ENCODE results near the gene MRPS27. TPM values are rescaled to one million over a fixed set of nuclear protein-coding genes. Genes with fewer than 3 reads are reported as not detected.

Gene MRPS27
- 10 to 100 TPM; 40.1 to 59.0 TPM for total RNA-seq

DNA sequence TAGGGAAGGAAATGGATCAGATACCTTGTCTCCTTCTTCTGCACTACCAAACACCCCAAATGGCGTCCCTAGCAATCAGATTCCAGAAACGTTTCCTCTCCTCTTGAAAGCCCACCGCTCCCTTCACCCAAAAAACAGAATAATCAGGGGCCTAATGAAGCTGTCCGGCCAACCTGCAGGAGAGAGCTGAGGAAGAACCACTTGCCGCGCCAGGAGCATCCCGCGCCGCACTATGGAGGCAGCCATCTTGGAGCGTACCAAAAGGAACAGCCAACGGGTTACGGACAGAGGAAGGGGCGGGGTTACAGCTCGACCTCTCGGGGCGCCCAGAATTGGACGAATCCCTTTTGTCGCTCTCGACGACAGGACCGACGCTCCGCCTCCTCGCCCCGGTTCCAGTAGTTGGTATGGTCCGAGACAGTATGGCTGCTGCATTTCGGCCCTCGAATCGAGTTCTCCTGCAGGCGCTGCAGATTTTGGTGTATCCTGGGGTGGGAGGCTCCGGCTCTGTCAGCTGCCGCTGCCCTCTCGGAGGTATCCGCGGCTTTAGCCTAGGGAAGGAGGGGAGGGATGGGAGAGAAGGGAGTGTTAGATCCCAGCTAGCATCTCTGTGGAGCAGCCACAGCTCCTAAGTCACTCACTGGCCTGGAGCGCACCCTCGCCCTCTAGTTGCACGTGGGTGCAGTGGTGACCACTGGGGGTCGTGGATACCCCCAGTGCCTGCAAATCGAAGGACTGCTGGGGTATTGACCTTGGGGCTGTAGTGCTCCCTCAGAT, at the start of gene MRPS27, which contains the start of gene PTCD2:
MRPS27 (minus strand) TSS at position 265 of the 777 bp plus-strand sequence; CDS start at position 246, 19 bp downstream.
PTCD2 (plus strand) TSS at position 398 of the 777 bp plus-strand sequence; CDS start at position 408, 10 bp downstream.
- Histone ChIP-seq H3K27me3 (no peaks in the 10 kb centered on the region), H3K36me3 (peaks cover 8% of the 10 kb centered on the region), H3K9me3 (no peaks in the 10 kb centered on the region), H3K4me3 (peak within 1 kb of the TSS; percentile 77 to 78), H3K4me1 (peaks cover 0 to 17% of the 10 kb centered on the region in 2 donors), H3K27ac (peak within 1 kb of the TSS; percentile 74 to 79)
- peak; percentile 95 for DNase-seq (ENCODE audit: low spot score)
- TF ChIP-seq, protein P1, sequence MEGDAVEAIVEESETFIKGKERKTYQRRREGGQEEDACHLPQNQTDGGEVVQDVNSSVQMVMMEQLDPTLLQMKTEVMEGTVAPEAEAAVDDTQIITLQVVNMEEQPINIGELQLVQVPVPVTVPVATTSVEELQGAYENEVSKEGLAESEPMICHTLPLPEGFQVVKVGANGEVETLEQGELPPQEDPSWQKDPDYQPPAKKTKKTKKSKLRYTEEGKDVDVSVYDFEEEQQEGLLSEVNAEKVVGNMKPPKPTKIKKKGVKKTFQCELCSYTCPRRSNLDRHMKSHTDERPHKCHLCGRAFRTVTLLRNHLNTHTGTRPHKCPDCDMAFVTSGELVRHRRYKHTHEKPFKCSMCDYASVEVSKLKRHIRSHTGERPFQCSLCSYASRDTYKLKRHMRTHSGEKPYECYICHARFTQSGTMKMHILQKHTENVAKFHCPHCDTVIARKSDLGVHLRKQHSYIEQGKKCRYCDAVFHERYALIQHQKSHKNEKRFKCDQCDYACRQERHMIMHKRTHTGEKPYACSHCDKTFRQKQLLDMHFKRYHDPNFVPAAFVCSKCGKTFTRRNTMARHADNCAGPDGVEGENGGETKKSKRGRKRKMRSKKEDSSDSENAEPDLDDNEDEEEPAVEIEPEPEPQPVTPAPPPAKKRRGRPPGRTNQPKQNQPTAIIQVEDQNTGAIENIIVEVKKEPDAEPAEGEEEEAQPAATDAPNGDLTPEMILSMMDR (IDR thresholded peaks at IDR 0.05) = peak in 1 of 2 donors; percentile 49

DNA sequence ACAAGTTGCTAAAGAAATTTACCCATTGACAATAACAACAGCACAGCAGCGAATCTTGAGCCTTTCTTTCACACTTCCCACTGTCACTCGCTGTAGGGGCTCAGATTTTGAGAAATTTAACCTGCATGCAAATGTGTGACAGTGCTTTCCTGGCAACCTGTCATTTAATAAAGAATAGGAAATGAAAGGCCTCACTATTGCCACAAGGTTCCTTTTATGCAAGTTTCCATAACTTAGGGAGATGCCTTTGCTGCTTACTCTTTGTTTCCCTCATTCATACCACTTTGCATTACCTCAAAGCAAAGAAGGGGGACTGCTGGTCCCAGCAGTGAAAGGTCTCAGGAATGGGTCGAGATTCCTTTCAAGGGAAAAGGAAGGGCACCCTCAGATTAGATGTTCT, 49.7 kb upstream of the MRPS27 start:
- no peaks in the 10 kb centered on the region for H3K9me3 ChIP-seq
- no peak overlapping the region for H3K27ac ChIP-seq
- no peak for DNase-seq (ENCODE audit: low spot score)
- peaks cover 0 to 19% of the 10 kb centered on the region in 2 donors for H3K4me1 ChIP-seq
- no peaks in the 10 kb centered on the region for H3K36me3 ChIP-seq
- no peak overlapping the region for H3K4me3 ChIP-seq
- H3K27me3 ChIP-seq = no peaks in the 10 kb centered on the region
- TF ChIP-seq, protein P1 (IDR thresholded peaks at IDR 0.05) = no peak

DNA sequence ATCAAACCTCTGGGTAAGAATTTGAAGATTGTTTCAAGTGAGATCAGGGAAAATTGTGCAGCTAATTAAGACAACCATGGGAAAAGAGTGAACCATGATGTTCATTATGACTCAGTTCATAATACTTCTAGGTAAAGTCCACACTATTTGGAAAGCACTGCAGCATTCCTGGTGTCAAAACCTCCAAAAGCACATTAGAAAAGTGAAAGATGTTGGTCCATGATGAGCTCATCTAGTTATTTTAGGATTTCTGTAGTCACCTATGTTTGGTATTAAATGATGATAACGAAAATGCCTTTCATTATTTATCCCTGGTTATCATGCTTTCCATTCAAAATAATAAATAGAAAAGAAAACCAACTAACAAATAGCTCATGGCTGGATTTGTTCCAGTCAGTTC, 49.3 kb upstream of the MRPS27 start:
- no peaks in the 10 kb centered on the region for H3K27me3 ChIP-seq
- peaks cover 0 to 19% of the 10 kb centered on the region in 2 donors for H3K4me1 ChIP-seq
- no peak overlapping the region for H3K4me3 ChIP-seq
- DNase-seq (ENCODE audit: low spot score) = no peak
- no peak overlapping the region for H3K27ac ChIP-seq
- no peaks in the 10 kb centered on the region for H3K36me3 ChIP-seq
- no peaks in the 10 kb centered on the region for H3K9me3 ChIP-seq
- TF ChIP-seq, protein P1 (IDR thresholded peaks at IDR 0.05) = no peak

DNA sequence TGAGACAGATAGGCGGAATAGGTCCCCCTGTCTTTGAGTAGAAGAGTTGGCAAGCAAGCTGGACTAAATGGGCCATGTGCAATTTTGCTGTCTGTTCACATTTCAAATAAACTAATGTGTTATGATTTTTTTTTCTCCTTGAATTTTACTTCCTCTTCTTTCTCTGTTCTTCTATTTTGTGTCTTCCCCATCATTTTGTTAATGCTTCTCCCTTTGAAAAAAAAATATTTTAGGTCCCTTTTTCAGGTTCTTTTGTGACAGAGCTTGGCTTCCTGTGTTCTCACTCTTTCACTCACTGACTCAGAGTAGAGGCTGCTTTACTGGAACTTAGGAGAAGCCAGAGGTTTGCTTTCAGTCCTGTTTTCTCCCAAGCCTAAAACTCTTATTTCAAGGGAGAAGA, 48.2 kb upstream of the MRPS27 start:
- no peaks in the 10 kb centered on the region for H3K36me3 ChIP-seq
- TF ChIP-seq, protein P1 (IDR thresholded peaks at IDR 0.05) = no peak
- H3K4me3 ChIP-seq = no peak overlapping the region
- H3K9me3 ChIP-seq = no peaks in the 10 kb centered on the region
- no peaks in the 10 kb centered on the region for H3K27me3 ChIP-seq
- no peak for DNase-seq (ENCODE audit: low spot score)
- peaks cover 0 to 19% of the 10 kb centered on the region in 2 donors for H3K4me1 ChIP-seq
- no peak overlapping the region for H3K27ac ChIP-seq

DNA sequence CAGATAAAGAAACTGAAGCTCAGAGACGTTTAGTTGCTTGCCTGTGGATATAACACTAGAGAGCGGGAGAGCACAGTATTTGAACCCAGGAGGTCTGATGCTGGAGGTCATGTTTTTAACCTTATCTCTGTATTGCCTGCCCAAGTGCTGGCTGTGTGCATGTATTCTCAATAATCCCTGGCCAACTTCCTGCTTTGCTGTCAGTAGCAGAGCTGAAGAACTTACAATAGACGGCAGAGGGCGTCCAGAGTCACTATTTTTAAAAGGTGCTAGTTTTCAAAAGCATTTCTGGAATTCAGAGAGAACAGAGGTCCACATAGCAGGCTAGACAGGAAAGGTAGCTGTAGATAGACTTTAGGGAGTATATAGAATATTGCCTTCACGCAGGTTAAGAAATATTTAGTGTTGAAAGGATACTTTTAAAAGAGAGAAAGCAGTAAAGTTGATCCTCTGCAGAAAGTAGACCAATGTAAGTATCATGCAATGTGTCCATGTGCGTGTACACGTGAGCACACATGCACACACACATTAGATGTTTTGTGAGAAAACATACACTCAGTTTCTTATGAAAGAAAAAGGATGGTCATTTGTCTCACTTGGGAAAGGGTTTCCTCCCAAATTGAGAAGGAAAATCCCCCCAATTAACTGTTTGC, 46.4 kb upstream of the MRPS27 start:
- Histone ChIP-seq H3K9me3 (no peaks in the 10 kb centered on the region), H3K27me3 (no peaks in the 10 kb centered on the region), H3K36me3 (peaks cover 12% of the 10 kb centered on the region), H3K4me1 (peaks cover 0 to 19% of the 10 kb centered on the region in 2 donors), H3K4me3 (no peak overlapping the region), H3K27ac (peak overlapping the region; percentile 6 to 10)
- DNase-seq (ENCODE audit: low spot score) = peak; percentile 81
- TF ChIP-seq, protein P1 (IDR thresholded peaks at IDR 0.05) = peak; percentile 40 to 84

All from right atrium auricular region (tissue), 2 donors.